ENCODE results near the gene RPH3AL. TPM values are rescaled to one million over a fixed set of nuclear protein-coding genes. Genes with fewer than 3 reads are reported as not detected.

The RPH3AL gene
- total and polyA plus RNA-seq, 10 of the 15 experiments (the other 5 are each of a cell fraction or from before 2014, with no cell fraction given) = 0.04 to 1.2 (median 0.47) TPM; not detected in 2

- no peak for ATAC-seq
- no peak overlapping the region for H3K4me3 ChIP-seq
- no peak overlapping the region for H2AFZ ChIP-seq (ENCODE audit: control insufficient read depth, low read depth, low read length)
- no peaks in the 10 kb centered on the region for H3K9me3 ChIP-seq (replicated peaks; ENCODE audit: control insufficient read depth, insufficient read depth, low read length)
- DNase-seq (ENCODE audit: low read depth, low spot score) = no peak
- H3K4me2 ChIP-seq (ENCODE audit: control insufficient read depth, insufficient read depth) = no peak overlapping the region
- H3K9ac ChIP-seq (ENCODE audit: control insufficient read depth, insufficient read depth, low read length) = no peak overlapping the region
- in situ Hi-C loops (cut with MboI) = no loop called here
- no peak for FAIRE-seq
- ChIA-PET CTCF (no interaction called here), SMC1A (ENCODE audit: uncharacterized antibody, unreplicated experiment) (no interaction called here), RAD21 (ENCODE audit: unreplicated experiment) (no interaction called here), POLR2A (no interaction called here)
- no TSS peak for BruUV-seq (replicated peaks)
- H3K27ac ChIP-seq (ENCODE audit: control insufficient read depth, insufficient read depth) = no peak overlapping the region
- H3K79me2 ChIP-seq (ENCODE audit: control insufficient read depth, insufficient read depth, low read length) = no peaks in the 10 kb centered on the region
- intact Hi-C loops (cut with micrococcal nuclease; ENCODE audit: unreplicated experiment) = no loop called here
- no peaks in the 10 kb centered on the region for H3K36me3 ChIP-seq (ENCODE audit: control insufficient read depth in 2 of 2, insufficient read depth in 2 of 2, low read length in 1 of 2)
- H4K20me1 ChIP-seq (ENCODE audit: control insufficient read depth, insufficient read depth) = no peaks in the 10 kb centered on the region
- 28% methylated on average over 24 of the region's 26 CpGs for WGBS (ENCODE audit: insufficient coverage, insufficient replicate concordance, low lambda C conversion rate, missing lambda C conversion rate)
- TF ChIP-seq CEBPZ (IDR thresholded peaks at IDR 0.05; ENCODE audit: low read depth, low read length) (no peak), CREM (IDR thresholded peaks at IDR 0.05; ENCODE audit: low read depth) (no peak), YY1 (IDR thresholded peaks at IDR 0.05; ENCODE audit: low read depth, low read length) (no peak), TCF12 (IDR thresholded peaks at IDR 0.05; ENCODE audit: low read depth, low read length) (no peak), MTA3 (IDR thresholded peaks at IDR 0.05; ENCODE audit: borderline replicate concordance, low read length) (no peak), TCF7 (IDR thresholded peaks at IDR 0.05; ENCODE audit: borderline replicate concordance) (no peak), ASH2L (IDR thresholded peaks at IDR 0.05; ENCODE audit: borderline replicate concordance, low read depth) (no peak), SMAD1 (IDR thresholded peaks at IDR 0.05; ENCODE audit: low read depth, partially characterized antibody) (no peak)
- TF ChIP-seq, protein P1, sequence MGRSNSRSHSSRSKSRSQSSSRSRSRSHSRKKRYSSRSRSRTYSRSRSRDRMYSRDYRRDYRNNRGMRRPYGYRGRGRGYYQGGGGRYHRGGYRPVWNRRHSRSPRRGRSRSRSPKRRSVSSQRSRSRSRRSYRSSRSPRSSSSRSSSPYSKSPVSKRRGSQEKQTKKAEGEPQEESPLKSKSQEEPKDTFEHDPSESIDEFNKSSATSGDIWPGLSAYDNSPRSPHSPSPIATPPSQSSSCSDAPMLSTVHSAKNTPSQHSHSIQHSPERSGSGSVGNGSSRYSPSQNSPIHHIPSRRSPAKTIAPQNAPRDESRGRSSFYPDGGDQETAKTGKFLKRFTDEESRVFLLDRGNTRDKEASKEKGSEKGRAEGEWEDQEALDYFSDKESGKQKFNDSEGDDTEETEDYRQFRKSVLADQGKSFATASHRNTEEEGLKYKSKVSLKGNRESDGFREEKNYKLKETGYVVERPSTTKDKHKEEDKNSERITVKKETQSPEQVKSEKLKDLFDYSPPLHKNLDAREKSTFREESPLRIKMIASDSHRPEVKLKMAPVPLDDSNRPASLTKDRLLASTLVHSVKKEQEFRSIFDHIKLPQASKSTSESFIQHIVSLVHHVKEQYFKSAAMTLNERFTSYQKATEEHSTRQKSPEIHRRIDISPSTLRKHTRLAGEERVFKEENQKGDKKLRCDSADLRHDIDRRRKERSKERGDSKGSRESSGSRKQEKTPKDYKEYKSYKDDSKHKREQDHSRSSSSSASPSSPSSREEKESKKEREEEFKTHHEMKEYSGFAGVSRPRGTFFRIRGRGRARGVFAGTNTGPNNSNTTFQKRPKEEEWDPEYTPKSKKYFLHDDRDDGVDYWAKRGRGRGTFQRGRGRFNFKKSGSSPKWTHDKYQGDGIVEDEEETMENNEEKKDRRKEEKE (IDR thresholded peaks at IDR 0.05) = no peak
- TF ChIP-seq, protein P2, sequence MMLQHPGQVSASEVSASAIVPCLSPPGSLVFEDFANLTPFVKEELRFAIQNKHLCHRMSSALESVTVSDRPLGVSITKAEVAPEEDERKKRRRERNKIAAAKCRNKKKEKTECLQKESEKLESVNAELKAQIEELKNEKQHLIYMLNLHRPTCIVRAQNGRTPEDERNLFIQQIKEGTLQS (IDR thresholded peaks at IDR 0.05; ENCODE audit: borderline replicate concordance, extremely low read depth, low read depth, low read length) = no peak
- TF ChIP-seq, protein P3, sequence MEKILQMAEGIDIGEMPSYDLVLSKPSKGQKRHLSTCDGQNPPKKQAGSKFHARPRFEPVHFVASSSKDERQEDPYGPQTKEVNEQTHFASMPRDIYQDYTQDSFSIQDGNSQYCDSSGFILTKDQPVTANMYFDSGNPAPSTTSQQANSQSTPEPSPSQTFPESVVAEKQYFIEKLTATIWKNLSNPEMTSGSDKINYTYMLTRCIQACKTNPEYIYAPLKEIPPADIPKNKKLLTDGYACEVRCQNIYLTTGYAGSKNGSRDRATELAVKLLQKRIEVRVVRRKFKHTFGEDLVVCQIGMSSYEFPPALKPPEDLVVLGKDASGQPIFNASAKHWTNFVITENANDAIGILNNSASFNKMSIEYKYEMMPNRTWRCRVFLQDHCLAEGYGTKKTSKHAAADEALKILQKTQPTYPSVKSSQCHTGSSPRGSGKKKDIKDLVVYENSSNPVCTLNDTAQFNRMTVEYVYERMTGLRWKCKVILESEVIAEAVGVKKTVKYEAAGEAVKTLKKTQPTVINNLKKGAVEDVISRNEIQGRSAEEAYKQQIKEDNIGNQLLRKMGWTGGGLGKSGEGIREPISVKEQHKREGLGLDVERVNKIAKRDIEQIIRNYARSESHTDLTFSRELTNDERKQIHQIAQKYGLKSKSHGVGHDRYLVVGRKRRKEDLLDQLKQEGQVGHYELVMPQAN (conservative IDR thresholded peaks at IDR 0.05) = no peak
- H3K27me3 ChIP-seq (replicated peaks in 1 of 2; ENCODE audit: control insufficient read depth in 2 of 2, insufficient read depth in 2 of 2, low read length in 1 of 2) = no peaks in the 10 kb centered on the region
- no peaks in the 10 kb centered on the region for H3K4me1 ChIP-seq (ENCODE audit: control insufficient read depth, insufficient read depth, low read length)
Measured at GRCh38 chr17:330993-331701, 21.5 kb downstream of the RPH3AL start.
